ENCODE results near the gene KRT81. TPM values are rescaled to one million over a fixed set of nuclear protein-coding genes. Genes with fewer than 3 reads are reported as not detected.

KRT81 gene
- total RNA-seq, 4 donors from 2014 or later: not detected

DNA sequence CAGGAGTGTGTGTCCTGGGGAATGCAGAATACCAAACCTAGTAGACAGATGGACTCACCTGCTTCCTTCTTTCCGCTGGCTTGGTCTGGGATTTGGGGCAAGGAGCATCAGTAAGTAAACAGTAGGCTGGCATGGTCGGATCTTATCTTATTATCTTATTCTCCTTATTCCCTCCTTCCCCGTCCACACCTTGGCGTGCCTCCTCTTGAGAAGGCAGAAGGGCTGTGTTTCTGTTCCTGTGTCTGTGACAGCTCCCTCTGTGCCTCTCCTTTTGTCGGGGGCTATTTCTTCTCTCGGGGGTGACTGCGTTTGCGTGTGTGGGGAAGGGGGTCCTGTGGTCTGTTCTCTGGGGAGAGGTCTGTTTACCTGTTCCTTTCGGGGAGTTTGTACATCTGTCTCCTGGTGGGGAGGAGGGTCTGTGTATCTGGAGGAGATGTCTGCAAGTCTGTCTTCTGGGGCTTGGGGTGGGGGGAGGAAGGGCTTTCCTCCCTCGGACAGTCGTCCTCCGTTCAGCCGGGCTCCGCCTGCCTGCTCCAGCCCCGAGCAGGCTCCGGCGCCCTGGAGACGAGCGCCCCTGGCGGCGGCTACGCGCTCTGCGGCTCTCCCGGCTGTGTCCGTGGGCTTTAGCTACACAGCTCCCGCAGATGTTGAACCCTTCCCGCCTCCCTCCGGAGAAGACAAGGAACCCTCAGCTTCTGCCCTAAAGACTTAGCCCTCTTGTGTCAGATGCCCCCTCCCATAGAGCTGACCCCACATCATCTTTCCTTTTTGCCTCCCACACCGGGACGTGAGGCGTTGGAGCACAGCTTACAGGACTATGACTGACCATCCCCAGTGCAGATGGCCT lies 12.5 kb downstream of the KRT81 start:
- H3K36me3 ChIP-seq: no peaks in the 10 kb centered on the region
- H3K4me1 ChIP-seq: no peaks in the 10 kb centered on the region
- H3K27me3 ChIP-seq: no peaks in the 10 kb centered on the region
- H3K9me3 ChIP-seq: no peaks in the 10 kb centered on the region
- intact Hi-C loops (cut with DNase I; ENCODE audit: low total_unique reads): no loop called here
- H3K27ac ChIP-seq: peak overlapping the region in 1 of 2 donors; percentile 49
- no peak overlapping the region for H3K4me3 ChIP-seq
- TF ChIP-seq, protein P1, sequence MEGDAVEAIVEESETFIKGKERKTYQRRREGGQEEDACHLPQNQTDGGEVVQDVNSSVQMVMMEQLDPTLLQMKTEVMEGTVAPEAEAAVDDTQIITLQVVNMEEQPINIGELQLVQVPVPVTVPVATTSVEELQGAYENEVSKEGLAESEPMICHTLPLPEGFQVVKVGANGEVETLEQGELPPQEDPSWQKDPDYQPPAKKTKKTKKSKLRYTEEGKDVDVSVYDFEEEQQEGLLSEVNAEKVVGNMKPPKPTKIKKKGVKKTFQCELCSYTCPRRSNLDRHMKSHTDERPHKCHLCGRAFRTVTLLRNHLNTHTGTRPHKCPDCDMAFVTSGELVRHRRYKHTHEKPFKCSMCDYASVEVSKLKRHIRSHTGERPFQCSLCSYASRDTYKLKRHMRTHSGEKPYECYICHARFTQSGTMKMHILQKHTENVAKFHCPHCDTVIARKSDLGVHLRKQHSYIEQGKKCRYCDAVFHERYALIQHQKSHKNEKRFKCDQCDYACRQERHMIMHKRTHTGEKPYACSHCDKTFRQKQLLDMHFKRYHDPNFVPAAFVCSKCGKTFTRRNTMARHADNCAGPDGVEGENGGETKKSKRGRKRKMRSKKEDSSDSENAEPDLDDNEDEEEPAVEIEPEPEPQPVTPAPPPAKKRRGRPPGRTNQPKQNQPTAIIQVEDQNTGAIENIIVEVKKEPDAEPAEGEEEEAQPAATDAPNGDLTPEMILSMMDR (IDR thresholded peaks at IDR 0.05): peak; percentile 92 to 99 (median 92)
- peak in 1 of 2 donors; percentile 27 for TF ChIP-seq POLR2A (IDR thresholded peaks at IDR 0.05)
- DNase-seq: peak; percentile 54 to 75

DNA sequence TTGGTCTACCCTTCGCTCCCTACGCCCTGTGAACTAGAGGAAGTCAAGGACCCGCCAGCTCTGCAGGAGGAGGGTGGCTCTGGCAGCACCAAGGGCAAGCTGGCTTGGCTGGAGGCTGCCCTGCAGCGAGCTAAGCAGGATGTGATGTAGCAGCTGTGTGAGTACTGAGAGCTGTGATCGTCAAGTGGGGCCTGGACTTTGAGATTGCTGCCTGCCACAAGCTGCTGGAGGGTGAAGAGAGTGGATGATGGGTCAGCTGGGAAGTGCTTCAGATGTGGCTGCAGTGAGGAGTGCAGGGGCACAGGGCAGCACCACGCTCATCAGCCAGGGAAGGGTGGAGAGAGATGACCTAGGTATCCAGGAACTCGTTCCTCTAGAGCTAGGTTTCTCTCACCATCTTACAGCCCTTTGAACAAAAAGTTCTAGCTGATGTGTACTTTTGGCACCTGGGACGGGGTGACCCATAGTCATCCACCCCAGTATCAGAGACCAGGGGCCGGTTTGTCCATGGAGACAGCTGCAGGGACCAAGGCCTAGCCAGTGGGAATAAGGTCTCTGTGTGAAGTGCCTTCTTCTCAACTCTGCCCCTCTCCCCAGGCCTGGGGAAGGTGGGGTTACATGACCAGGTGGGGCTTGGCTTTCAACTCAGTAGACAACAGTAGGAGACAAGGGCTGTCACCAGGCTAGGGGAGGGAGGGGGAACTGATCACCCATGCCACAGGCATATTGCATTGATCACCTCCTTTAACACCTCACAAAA lies 13.7 kb downstream of the KRT81 start:
- Histone ChIP-seq H3K4me1 (no peaks in the 10 kb centered on the region), H3K36me3 (no peaks in the 10 kb centered on the region), H3K9me3 (no peaks in the 10 kb centered on the region), H3K27ac (no peak overlapping the region), H3K4me3 (no peak overlapping the region), H3K27me3 (no peaks in the 10 kb centered on the region)
- TF ChIP-seq POLR2A (IDR thresholded peaks at IDR 0.05): no peak
- TF ChIP-seq, protein P1 (IDR thresholded peaks at IDR 0.05): no peak
- intact Hi-C loops (cut with DNase I; ENCODE audit: low total_unique reads): no loop called here
- no peak for DNase-seq

DNA sequence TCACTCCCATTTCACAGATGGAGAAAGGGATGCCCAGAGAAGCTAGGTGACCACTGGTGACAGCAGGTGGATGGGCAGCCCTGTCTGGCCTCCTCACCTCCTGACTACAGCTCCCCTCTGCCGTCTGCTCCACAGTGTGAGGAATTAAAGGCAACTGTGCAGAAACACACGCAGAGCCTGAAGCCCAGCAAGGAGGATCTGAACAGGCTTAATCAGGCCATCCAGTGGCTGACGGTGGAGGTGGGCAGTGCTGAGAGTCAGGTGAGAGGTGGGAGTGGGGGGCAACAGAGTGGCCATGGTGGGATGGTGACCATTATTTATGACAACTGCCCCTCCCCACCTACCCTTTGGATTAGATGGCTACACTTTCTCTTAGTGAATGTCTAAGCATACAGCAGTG lies 15.6 kb downstream of the KRT81 start:
- intact Hi-C loops (cut with DNase I; ENCODE audit: low total_unique reads): no loop called here
- no peak for TF ChIP-seq POLR2A (IDR thresholded peaks at IDR 0.05)
- TF ChIP-seq, protein P1 (IDR thresholded peaks at IDR 0.05): no peak
- DNase-seq: no peak
- H3K27ac ChIP-seq: no peak overlapping the region
- no peaks in the 10 kb centered on the region for H3K9me3 ChIP-seq
- H3K4me3 ChIP-seq: no peak overlapping the region
- no peaks in the 10 kb centered on the region for H3K36me3 ChIP-seq
- H3K4me1 ChIP-seq: no peaks in the 10 kb centered on the region
- H3K27me3 ChIP-seq: no peaks in the 10 kb centered on the region

DNA sequence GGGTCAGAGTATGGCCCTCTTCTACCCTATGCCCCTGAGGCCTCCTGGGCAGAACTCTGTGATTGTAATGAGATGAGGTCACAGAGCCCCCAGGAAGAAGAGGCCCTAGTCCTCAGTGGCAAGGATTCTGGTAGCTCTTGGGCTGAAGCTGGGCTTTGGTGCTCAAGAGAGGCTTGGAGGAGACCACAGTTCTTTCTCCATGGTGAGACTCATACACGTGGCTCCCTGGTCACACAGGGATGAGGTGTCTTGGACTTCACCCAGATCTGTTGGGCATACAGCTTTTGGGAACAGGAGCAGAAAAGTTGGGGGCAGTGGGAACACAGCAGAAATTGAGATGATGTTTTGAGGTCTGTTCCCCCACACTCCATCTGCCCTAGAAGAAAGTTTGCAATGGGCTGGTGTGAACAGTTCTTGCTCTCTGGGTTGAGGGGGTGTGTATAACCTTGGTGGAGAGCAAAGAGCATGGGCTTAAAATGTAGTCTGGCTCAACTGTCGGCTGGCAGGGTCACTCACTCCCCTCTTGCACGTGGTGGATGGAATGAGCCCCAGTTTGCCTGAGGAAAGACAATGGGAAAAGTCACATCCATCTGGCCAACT lies 16.7 kb downstream of the KRT81 start, which contains the start of gene KRT86:
TSS of gene KRT86 (plus strand) at position 125 of the 600 bp plus-strand sequence. CDS start 27,272 bp downstream, outside the sequence.
- H3K4me1 ChIP-seq: no peaks in the 10 kb centered on the region
- H3K4me3 ChIP-seq: no peak within 1 kb of the TSS
- no peak for DNase-seq
- TF ChIP-seq, protein P1 (IDR thresholded peaks at IDR 0.05): no peak
- TF ChIP-seq POLR2A (IDR thresholded peaks at IDR 0.05): no peak
- H3K27me3 ChIP-seq: no peaks in the 10 kb centered on the region
- no peaks in the 10 kb centered on the region for H3K9me3 ChIP-seq
- no peak within 1 kb of the TSS for H3K27ac ChIP-seq
- intact Hi-C loops (cut with DNase I; ENCODE audit: low total_unique reads): no loop called here
- no peaks in the 10 kb centered on the region for H3K36me3 ChIP-seq
